Upper lobe of right lung (tissue), 1 donor: Measurements from ENCODE around the gene PANK4. TPM values are rescaled to one million over a fixed set of nuclear protein-coding genes. Genes with fewer than 3 reads are reported as not detected.
A peak's percentile ranks its signal among the peaks of the same experiment; 100 is the strongest.

Experiments used
- ATAC-seq: fragments of 200-7000 bp; cut with Tn5 transposase; one replicate; pipeline ENCODE4 v1.9.1; 2020; ENCODE audit warnings: mild to moderate bottlenecking, moderate library complexity
- DNase-seq: peaks from one replicate; pipeline ENCODE4 v3.0.0-alpha.2; 2020
- H3K27ac ChIP-seq: fragments of 200-600 bp; one replicate; pipeline ENCODE4 v1.8.0; 2022
- H3K27me3 ChIP-seq: fragments of 200-600 bp; one replicate; pipeline ENCODE4 v1.8.0; 2022; ENCODE audit warnings: mild to moderate bottlenecking
- H3K36me3 ChIP-seq: fragments of 200-600 bp; one replicate; pipeline ENCODE4 v1.8.0; 2022
- H3K4me1 ChIP-seq: fragments of 200-600 bp; one replicate; pipeline ENCODE4 v1.8.0; 2022
- H3K4me3 ChIP-seq: fragments of 200-600 bp; one replicate; pipeline ENCODE4 v1.8.0; 2022; ENCODE audit warnings: mild to moderate bottlenecking
- H3K9me3 ChIP-seq: fragments of 200-600 bp; one replicate; pipeline ENCODE4 v1.8.0; 2022
- intact Hi-C: fragments of 100-400 bp; cut with DNase I; formaldehyde crosslinking; loops from one replicate; pipeline ENCODE4 v1.11.0; 2022
- total RNA-seq: library from RNA; stranded (reverse); fragmentation: NEBNext Ultra II Directional; extraction: Animal tissue kit (Norgen Biotek cat#: 25700); gene quantifications from one replicate; pipeline ENCODE4 v1.2.1, GENCODE V29; 2021
- TF ChIP-seq, protein P1 (sequence below): fragments of 200-600 bp; IDR thresholded peaks from one replicate; pipeline ENCODE4 v1.8.0; 2022; ENCODE audit warnings: antibody characterized with exemption
- donor health status: DM: no; HTN: yes; CAD: no; lungs with severe emphysema.

PANK4 gene
- total RNA-seq, 1 donor from 2014 or later: 36.4 TPM

DNA sequence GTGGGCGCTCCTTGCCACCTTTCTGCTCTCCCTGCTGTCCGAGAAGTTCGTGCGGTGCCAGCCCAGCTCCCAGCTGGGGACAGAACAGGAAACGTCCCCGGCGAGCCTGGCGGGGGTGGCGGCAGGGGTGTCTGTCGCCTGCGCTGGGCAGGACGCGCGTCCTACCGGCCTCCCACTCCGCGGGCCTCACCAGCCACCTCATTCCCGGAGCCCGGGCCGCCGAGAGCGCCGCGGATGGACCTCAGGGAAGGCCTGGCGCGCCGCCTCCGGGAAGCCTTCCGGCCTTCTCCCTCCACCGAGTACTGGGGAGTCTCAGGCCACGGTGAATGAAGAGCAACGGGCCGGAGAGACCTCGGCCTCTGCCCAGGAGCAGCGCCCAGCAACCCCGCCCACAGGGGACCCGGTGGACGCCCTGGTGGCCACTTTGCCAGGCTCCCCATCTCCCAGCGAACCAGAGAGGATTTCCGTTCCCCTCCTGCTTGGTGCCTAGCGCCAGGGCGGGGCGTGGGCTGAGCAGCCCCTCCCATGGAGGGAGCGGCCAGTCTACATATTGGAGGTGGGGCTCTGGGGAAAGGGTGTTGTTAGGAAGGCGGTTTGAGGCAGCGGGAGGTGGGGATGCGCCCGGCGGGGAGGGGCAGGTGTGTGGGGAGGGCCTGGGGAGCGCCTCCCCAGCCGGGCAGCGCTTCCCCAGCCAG lies 20.3 kb upstream of the PANK4 start:
- peaks cover 40% of the 10 kb centered on the region for H3K4me1 ChIP-seq
- no peaks in the 10 kb centered on the region for H3K27me3 ChIP-seq
- no peaks in the 10 kb centered on the region for H3K9me3 ChIP-seq
- peak overlapping the region; percentile 97 for H3K27ac ChIP-seq
- peak overlapping the region; percentile 85 for H3K4me3 ChIP-seq
- ATAC-seq: peak; percentile 75
- H3K36me3 ChIP-seq: no peaks in the 10 kb centered on the region
- intact Hi-C loops: loop anchor here (10.0 kb wide), 1 partner anchor 132 kb away; the partner anchor contains the start of gene PEX10
- TF ChIP-seq, protein P1, sequence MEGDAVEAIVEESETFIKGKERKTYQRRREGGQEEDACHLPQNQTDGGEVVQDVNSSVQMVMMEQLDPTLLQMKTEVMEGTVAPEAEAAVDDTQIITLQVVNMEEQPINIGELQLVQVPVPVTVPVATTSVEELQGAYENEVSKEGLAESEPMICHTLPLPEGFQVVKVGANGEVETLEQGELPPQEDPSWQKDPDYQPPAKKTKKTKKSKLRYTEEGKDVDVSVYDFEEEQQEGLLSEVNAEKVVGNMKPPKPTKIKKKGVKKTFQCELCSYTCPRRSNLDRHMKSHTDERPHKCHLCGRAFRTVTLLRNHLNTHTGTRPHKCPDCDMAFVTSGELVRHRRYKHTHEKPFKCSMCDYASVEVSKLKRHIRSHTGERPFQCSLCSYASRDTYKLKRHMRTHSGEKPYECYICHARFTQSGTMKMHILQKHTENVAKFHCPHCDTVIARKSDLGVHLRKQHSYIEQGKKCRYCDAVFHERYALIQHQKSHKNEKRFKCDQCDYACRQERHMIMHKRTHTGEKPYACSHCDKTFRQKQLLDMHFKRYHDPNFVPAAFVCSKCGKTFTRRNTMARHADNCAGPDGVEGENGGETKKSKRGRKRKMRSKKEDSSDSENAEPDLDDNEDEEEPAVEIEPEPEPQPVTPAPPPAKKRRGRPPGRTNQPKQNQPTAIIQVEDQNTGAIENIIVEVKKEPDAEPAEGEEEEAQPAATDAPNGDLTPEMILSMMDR: no peak
- DNase-seq: peak; percentile 94

DNA sequence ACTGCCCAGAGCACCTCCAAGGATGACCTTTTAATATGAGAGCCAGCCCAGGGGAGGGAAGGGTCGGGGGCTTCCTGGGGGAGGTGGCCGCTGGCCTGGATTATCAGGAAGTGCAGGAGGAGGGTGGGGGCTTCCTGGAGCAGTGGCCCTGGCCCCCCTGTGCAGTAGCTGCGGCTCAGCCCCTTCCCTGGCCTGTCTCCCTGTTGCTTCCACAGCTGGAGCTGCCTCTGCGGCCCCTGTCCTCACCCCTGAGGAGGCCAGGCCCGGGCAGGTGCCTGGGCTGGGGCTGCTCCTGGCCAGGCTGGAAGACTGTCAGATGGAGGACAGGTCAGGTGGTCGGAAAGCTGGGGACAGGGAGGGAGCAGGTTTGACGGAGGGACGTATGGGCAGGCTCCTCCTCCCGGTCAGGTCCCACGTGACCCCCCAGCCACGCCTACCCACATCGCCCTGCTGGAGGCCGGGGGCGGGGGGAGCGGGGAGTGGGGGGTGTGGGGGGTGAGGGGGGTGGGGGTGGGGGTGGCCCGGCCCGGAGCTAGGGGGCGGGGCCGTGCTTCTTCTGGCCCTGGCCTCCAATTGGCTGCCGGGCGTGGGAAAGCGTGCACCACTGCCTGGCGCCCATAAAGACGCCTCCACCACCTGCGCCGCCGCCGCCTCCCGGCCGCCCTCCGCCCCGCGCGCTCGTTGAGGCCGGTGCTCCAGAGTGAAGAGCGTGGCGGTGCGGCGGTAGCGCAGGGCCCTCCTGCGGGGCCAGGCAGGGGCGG lies 19.5 kb upstream of the PANK4 start:
- peaks cover 42% of the 10 kb centered on the region for H3K4me1 ChIP-seq
- TF ChIP-seq, protein P1: no peak

DNA sequence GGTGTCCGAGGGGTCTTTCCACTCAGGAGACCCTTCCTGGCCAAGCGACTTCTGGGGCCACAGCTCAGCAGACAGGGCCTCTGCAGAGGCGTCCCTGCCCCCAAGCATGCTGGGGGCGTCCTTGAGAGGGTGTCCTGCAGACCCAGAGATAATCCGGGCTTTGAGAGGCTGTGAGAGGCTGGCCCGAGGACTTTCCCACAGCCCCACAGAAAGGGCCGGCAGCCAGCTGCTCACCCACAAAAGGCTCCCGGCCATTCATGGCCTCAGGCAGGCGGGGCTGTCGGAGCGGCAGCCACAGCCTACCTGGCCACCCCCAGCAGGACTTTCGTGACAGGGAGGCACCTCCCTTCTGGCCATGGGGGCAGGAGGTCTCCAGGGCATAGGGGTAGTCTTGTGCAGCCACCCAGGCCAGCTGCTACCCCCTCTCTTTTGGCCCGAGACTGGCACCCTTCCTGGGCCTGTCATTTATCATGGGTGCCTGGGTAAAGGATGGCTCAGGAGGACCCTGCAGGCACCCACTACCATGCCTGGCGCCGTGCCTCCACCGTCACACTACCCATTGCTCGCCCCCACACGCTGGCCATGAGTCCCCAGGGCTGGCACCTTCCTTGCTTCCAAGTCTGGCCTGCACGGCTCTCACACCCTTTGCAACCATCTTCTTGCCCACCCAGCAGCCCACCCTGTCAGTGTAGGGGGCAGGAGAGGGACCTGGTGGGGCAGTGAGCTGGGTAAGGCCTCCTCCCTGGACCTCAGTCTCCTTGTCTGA lies 18.7 kb upstream of the PANK4 start:
- DNase-seq: no peak
- intact Hi-C loops: loop anchor here (10.0 kb wide), 1 partner anchor 130 kb away; the partner anchor contains the start of gene PEX10

More for the DNA sequence above, 19.5 kb upstream of the PANK4 start:
- intact Hi-C loops: loop anchor here (10.0 kb wide), 1 partner anchor 131 kb away; the partner anchor contains the start of gene PEX10
- Histone ChIP-seq H3K36me3 (no peaks in the 10 kb centered on the region), H3K27me3 (peaks cover 2% of the 10 kb centered on the region), H3K4me3 (peak overlapping the region; percentile 85), H3K9me3 (no peaks in the 10 kb centered on the region), H3K27ac (peak overlapping the region; percentile 97)
- ATAC-seq: peak; percentile 76
- DNase-seq: peak; percentile 97

GRCh38 chr1:2544093-2544874 lies 17.9 kb upstream of the PANK4 start:
- Histone ChIP-seq H3K4me1 (peaks cover 36% of the 10 kb centered on the region), H3K4me3 (no peak overlapping the region), H3K27ac (no peak overlapping the region), H3K36me3 (no peaks in the 10 kb centered on the region), H3K9me3 (no peaks in the 10 kb centered on the region), H3K27me3 (peaks cover 11% of the 10 kb centered on the region)
- TF ChIP-seq, protein P1: no peak
- DNase-seq: no peak
- intact Hi-C loops: loop anchor here (10.0 kb wide), 1 partner anchor 129 kb away; the partner anchor contains the start of gene PEX10
- no peak for ATAC-seq

More for the DNA sequence above, 18.7 kb upstream of the PANK4 start:
- Histone ChIP-seq H3K27me3 (peaks cover 11% of the 10 kb centered on the region), H3K27ac (peak overlapping the region; percentile 72), H3K9me3 (no peaks in the 10 kb centered on the region), H3K4me3 (no peak overlapping the region), H3K4me1 (peaks cover 42% of the 10 kb centered on the region), H3K36me3 (no peaks in the 10 kb centered on the region)
- TF ChIP-seq, protein P1: no peak
- ATAC-seq: no peak
